ENCODE data around the gene PIANP. TPM values are rescaled to one million over a fixed set of nuclear protein-coding genes. Genes with fewer than 3 reads are reported as not detected.

Gene PIANP
- polyA plus RNA-seq, 2 donors = 0.10 to 0.28 TPM

Other genes starting within 250 kb of the PIANP start
- gene TAPBPL, start 248.8 kb downstream of the PIANP start, polyA plus RNA-seq = 10 to 100 TPM in 1 of 2 donors, 1 to 10 TPM in 1; 8.9 to 11.9 TPM
- 1 to 10 TPM; 4.3 to 6.6 TPM for gene VAMP1, start 230.1 kb downstream of the PIANP start, polyA plus RNA-seq
- 100 to 1,000 TPM in 1 of 2 donors, 10 to 100 TPM in 1; 60.7 to 124 TPM for gene MRPL51, start 207.6 kb downstream of the PIANP start, polyA plus RNA-seq
- gene NCAPD2, start 206.7 kb downstream of the PIANP start, polyA plus RNA-seq = 10 to 100 TPM; 10.2 to 13.7 TPM
- 1,000 to 10,000 TPM; 2,765 to 3,567 TPM for gene GAPDH, start 166.3 kb downstream of the PIANP start, polyA plus RNA-seq
- gene IFFO1, start 144.8 kb downstream of the PIANP start, polyA plus RNA-seq = 1 to 10 TPM; 5.7 TPM
- 10 to 100 TPM; 26.3 to 41.6 TPM for gene NOP2, start 132.5 kb downstream of the PIANP start, polyA plus RNA-seq
- gene CHD4, start 93.4 kb downstream of the PIANP start, polyA plus RNA-seq = 100 to 1,000 TPM in 1 of 2 donors, 10 to 100 TPM in 1; 79.3 to 116 TPM
- 10 to 100 TPM; 11.6 to 19.3 TPM for gene LPAR5, start 64.9 kb downstream of the PIANP start, polyA plus RNA-seq
- under 1 TPM; 0.32 to 0.84 TPM for gene ACRBP, start 53.4 kb downstream of the PIANP start, polyA plus RNA-seq
- gene ING4, start 37.7 kb downstream of the PIANP start, polyA plus RNA-seq = 10 to 100 TPM; 15.2 to 24.7 TPM
- 10 to 100 TPM; 22.2 to 26.9 TPM for gene ZNF384, start 11.4 kb downstream of the PIANP start, polyA plus RNA-seq
- 10 to 100 TPM; 34.7 to 55.4 TPM for gene COPS7A, start 23.2 kb upstream of the PIANP start, polyA plus RNA-seq
- gene MLF2, start 52.3 kb upstream of the PIANP start, polyA plus RNA-seq = 100 to 1,000 TPM; 117 to 158 TPM
- gene PTMS, start 65.5 kb upstream of the PIANP start, polyA plus RNA-seq = 100 to 1,000 TPM; 249 to 449 TPM
- 1 to 10 TPM in 1 of 2 donors, under 1 TPM in 1; 0.88 to 1.1 TPM for gene LAG3, start 71.7 kb upstream of the PIANP start, polyA plus RNA-seq
- 1 to 10 TPM; 1.4 to 2.3 TPM for gene CD4, start 88.7 kb upstream of the PIANP start, polyA plus RNA-seq
- gene GPR162, start 121.0 kb upstream of the PIANP start, polyA plus RNA-seq = 1 to 10 TPM; 2.1 to 2.5 TPM
- gene P3H3, start 127.6 kb upstream of the PIANP start, polyA plus RNA-seq = 1 to 10 TPM; 3.4 to 3.9 TPM
- gene GNB3, start 140.1 kb upstream of the PIANP start, polyA plus RNA-seq = 1 to 10 TPM; 1.1 to 1.3 TPM
- gene CDCA3, start 150.5 kb upstream of the PIANP start, polyA plus RNA-seq = 10 to 100 TPM; 14.6 to 19.3 TPM
- gene USP5, start 151.3 kb upstream of the PIANP start, polyA plus RNA-seq = 10 to 100 TPM; 21.4 to 40.7 TPM
- 100 to 1,000 TPM; 404 to 939 TPM for gene TPI1, start 166.7 kb upstream of the PIANP start, polyA plus RNA-seq
- 1 to 10 TPM; 5.7 to 7.0 TPM for gene SPSB2, start 172.5 kb upstream of the PIANP start, polyA plus RNA-seq
- gene LRRC23, start 204.0 kb upstream of the PIANP start, polyA plus RNA-seq = 1 to 10 TPM; 3.3 to 3.6 TPM
- gene ENO2, start 213.8 kb upstream of the PIANP start, polyA plus RNA-seq = 1 to 10 TPM; 6.7 to 9.0 TPM
- gene ATN1, start 227.1 kb upstream of the PIANP start, polyA plus RNA-seq = 10 to 100 TPM; 34.9 to 63.5 TPM
- gene RNU7-1, start 243.0 kb upstream of the PIANP start, polyA plus RNA-seq = not detected
- 100 to 1,000 TPM; 108 to 253 TPM for gene C12orf57, start 243.2 kb upstream of the PIANP start, polyA plus RNA-seq

All from esophagus (tissue), 2 donors.